ENCODE measurements around the gene PGP. TPM values are rescaled to one million over a fixed set of nuclear protein-coding genes. Genes with fewer than 3 reads are reported as not detected.

The PGP gene
- total RNA-seq, 1 experiment from 2014 or later, result 36.2 TPM

DNA sequence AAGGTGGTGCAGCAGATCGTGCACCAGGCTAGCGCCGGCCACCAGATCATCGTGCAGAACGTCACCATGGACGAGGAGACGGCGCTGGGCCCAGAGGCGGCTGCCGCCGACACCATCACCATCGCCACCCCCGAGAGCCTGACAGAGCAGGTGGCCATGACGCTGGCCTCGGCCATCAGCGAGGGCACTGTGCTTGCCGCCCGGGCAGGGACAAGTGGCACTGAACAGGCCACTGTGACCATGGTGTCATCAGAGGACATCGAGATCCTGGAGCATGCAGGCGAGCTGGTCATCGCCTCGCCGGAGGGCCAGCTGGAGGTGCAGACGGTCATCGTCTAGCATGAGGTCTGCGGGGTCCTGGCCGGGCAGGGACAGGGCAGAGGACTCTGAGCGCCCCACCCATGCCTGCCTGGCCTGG, 20.6 kb upstream of the PGP start:
- intact Hi-C loops (cut with micrococcal nuclease; ENCODE audit: unreplicated experiment), result no loop called here
- CTCF ChIA-PET, result no interaction called here
- H3K27me3 ChIP-seq (replicated peaks; ENCODE audit: control insufficient read depth, insufficient read depth, low read length), result no peaks in the 10 kb centered on the region
- H3K4me3 ChIP-seq (ENCODE audit: low read depth, low read length), result no peak overlapping the region
- no peaks in the 10 kb centered on the region for H3K27me3 Mint-ChIP-seq (ENCODE audit: insufficient read depth, unreplicated experiment)
- POLR2A ChIA-PET, result interaction anchor here (0.6 kb wide), 1 partner anchor 233 kb away, joined by 9 read pairs; no protein-coding TSS in a partner anchor
- no peaks in the 10 kb centered on the region for H3K9me3 Mint-ChIP-seq (ENCODE audit: unreplicated experiment)
- no peaks in the 10 kb centered on the region for H3K36me3 ChIP-seq (ENCODE audit: control insufficient read depth, insufficient read depth, low read length)
- no peak overlapping the region for H3K27ac Mint-ChIP-seq (ENCODE audit: unreplicated experiment)
- H3K4me3 Mint-ChIP-seq (ENCODE audit: unreplicated experiment), result no peak overlapping the region
- H3K4me1 ChIP-seq, result peaks cover 8% of the 10 kb centered on the region; the same call in 1 of the 2 replicates
- DNase-seq, result no peak
- TF ChIP-seq, protein P1, sequence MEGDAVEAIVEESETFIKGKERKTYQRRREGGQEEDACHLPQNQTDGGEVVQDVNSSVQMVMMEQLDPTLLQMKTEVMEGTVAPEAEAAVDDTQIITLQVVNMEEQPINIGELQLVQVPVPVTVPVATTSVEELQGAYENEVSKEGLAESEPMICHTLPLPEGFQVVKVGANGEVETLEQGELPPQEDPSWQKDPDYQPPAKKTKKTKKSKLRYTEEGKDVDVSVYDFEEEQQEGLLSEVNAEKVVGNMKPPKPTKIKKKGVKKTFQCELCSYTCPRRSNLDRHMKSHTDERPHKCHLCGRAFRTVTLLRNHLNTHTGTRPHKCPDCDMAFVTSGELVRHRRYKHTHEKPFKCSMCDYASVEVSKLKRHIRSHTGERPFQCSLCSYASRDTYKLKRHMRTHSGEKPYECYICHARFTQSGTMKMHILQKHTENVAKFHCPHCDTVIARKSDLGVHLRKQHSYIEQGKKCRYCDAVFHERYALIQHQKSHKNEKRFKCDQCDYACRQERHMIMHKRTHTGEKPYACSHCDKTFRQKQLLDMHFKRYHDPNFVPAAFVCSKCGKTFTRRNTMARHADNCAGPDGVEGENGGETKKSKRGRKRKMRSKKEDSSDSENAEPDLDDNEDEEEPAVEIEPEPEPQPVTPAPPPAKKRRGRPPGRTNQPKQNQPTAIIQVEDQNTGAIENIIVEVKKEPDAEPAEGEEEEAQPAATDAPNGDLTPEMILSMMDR (IDR thresholded peaks at IDR 0.05; ENCODE audit: insufficient read depth in 1 of 2, low read depth in 1 of 2, low read length in 1 of 2, severe bottlenecking in 1 of 2, unreplicated experiment in 1 of 2), result no peak
- peaks cover 49% of the 10 kb centered on the region for H3K36me3 Mint-ChIP-seq (ENCODE audit: insufficient read depth, unreplicated experiment)
- H3K4me1 Mint-ChIP-seq (ENCODE audit: low read depth, unreplicated experiment), result no peaks in the 10 kb centered on the region
- no peaks in the 10 kb centered on the region for H3K9me3 ChIP-seq
- TSS peak; percentile 27 for BruUV-seq (replicated peaks)

DNA sequence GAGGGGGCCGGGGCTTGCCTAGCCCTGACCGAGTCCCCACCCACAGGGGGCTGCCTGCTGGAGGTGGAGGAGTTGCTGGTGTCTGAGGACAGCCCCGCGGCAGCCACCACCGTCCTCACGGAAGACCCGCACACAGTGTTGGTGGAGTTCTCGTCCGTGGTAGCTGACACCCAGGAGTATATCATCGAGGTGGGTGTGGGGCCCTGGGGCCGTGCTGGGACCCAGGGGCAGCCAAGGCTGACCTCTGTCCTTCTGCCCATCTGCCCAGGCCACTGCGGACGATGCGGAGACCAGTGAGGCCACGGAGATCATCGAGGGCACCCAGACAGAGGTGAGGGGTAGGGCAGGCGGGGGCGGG, 20.2 kb upstream of the PGP start:
- POLR2A ChIA-PET, result no interaction called here
- intact Hi-C loops (cut with micrococcal nuclease; ENCODE audit: unreplicated experiment), result no loop called here
- TF ChIP-seq, protein P1 (IDR thresholded peaks at IDR 0.05; ENCODE audit: insufficient read depth in 1 of 2, low read depth in 1 of 2, low read length in 1 of 2, severe bottlenecking in 1 of 2, unreplicated experiment in 1 of 2), result no peak
- H3K36me3 Mint-ChIP-seq (ENCODE audit: insufficient read depth, unreplicated experiment), result peaks cover 49% of the 10 kb centered on the region
- Histone ChIP-seq H3K4me3 (ENCODE audit: low read depth, low read length) (no peak overlapping the region), H3K9me3 (no peaks in the 10 kb centered on the region), H3K36me3 (ENCODE audit: control insufficient read depth, insufficient read depth, low read length) (no peaks in the 10 kb centered on the region), H3K27me3 (replicated peaks; ENCODE audit: control insufficient read depth, insufficient read depth, low read length) (no peaks in the 10 kb centered on the region), H3K4me1 (peaks cover 8% of the 10 kb centered on the region; the same call in 1 of the 2 replicates)
- no peaks in the 10 kb centered on the region for H3K9me3 Mint-ChIP-seq (ENCODE audit: unreplicated experiment)
- no peak overlapping the region for H3K27ac Mint-ChIP-seq (ENCODE audit: unreplicated experiment)
- CTCF ChIA-PET, result no interaction called here
- no TSS peak for BruUV-seq (replicated peaks)
- no peak overlapping the region for H3K4me3 Mint-ChIP-seq (ENCODE audit: unreplicated experiment)
- no peak for DNase-seq
- H3K4me1 Mint-ChIP-seq (ENCODE audit: low read depth, unreplicated experiment), result no peaks in the 10 kb centered on the region
- no peaks in the 10 kb centered on the region for H3K27me3 Mint-ChIP-seq (ENCODE audit: insufficient read depth, unreplicated experiment)

DNA sequence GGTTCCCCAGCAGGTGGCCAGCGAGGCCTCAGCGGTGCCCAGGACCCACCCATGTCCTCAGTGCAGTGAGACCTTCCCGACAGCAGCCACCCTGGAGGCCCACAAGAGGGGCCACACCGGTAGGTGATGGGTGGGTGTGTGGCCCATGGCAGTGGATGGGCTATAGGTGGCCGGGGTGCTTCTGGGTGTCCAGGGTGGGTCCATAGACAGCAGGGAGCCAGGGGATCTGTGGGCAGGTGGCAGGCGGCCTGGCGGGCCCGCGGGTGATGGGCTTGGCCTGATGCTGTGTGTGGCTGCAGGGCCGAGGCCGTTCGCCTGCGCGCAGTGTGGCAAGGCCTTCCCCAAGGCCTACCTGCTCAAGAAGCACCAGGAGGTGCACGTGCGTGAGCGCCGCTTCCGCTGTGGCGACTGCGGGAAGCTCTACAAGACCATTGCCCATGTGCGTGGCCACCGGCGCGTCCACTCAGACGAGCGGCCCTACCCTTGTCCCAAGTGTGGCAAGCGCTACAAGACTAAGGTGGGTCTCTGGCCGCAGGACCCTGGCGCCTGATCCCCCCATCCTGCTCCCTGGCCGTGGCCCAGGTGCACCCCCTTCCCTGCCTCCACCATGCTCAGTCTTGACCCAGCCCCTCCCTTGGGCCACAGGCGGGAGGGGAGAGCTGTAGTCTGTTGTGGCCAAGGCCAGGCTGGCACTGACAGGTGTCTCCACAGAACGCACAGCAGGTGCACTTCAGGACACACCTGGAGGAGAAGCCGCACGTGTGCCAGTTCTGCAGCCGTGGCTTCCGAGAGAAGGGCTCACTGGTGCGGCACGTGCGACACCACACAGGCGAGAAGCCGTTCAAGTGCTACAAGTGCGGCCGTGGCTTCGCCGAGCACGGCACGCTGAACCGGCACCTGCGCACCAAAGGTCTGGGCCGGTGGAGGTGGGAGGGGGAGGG, 19.5 kb upstream of the PGP start:
- no peak overlapping the region for H3K27ac Mint-ChIP-seq (ENCODE audit: unreplicated experiment)
- no peaks in the 10 kb centered on the region for H3K36me3 ChIP-seq (ENCODE audit: control insufficient read depth, insufficient read depth, low read length)
- H3K9me3 Mint-ChIP-seq (ENCODE audit: unreplicated experiment), result no peaks in the 10 kb centered on the region
- BruUV-seq (replicated peaks), result no TSS peak
- TF ChIP-seq, protein P1 (IDR thresholded peaks at IDR 0.05; ENCODE audit: insufficient read depth in 1 of 2, low read depth in 1 of 2, low read length in 1 of 2, severe bottlenecking in 1 of 2, unreplicated experiment in 1 of 2), result no peak
- DNase-seq, result no peak
- H3K4me1 Mint-ChIP-seq (ENCODE audit: low read depth, unreplicated experiment), result no peaks in the 10 kb centered on the region
- peaks cover 46% of the 10 kb centered on the region for H3K36me3 Mint-ChIP-seq (ENCODE audit: insufficient read depth, unreplicated experiment)
- H3K9me3 ChIP-seq, result no peaks in the 10 kb centered on the region
- intact Hi-C loops (cut with micrococcal nuclease; ENCODE audit: unreplicated experiment), result no loop called here
- ChIA-PET CTCF (no interaction called here), POLR2A (no interaction called here)
- H3K4me1 ChIP-seq, result peaks cover 8% of the 10 kb centered on the region; the same call in 1 of the 2 replicates
- H3K27me3 Mint-ChIP-seq (ENCODE audit: insufficient read depth, unreplicated experiment), result no peaks in the 10 kb centered on the region
- no peak overlapping the region for H3K4me3 Mint-ChIP-seq (ENCODE audit: unreplicated experiment)
- H3K4me3 ChIP-seq (ENCODE audit: low read depth, low read length), result no peak overlapping the region
- H3K27me3 ChIP-seq (replicated peaks; ENCODE audit: control insufficient read depth, insufficient read depth, low read length), result no peaks in the 10 kb centered on the region
